Neural progenitor cell (in vitro differentiated cells): ENCODE data around the gene EDRF1. TPM values are rescaled to one million over a fixed set of nuclear protein-coding genes. Genes with fewer than 3 reads are reported as not detected.

ENCODE experiments used
- DNase-seq: peaks from one replicate; pipeline ENCODE4 v3.0.0-alpha.2; 2016; ENCODE audit warnings: low spot score
- H2AFZ ChIP-seq: fragments of 200-600 bp; sonication (generic); replicated peaks from 2 replicates; pipeline ENCODE4 v1.6.1; 2016; ENCODE audit warnings: antibody characterized with exemption
- H3F3A ChIP-seq: fragments of 200-600 bp; sonication (generic); 2 replicates; pipeline ENCODE4 v1.6.1; 2016; ENCODE audit warnings: antibody characterized with exemption, low read depth
- H3K27ac ChIP-seq: fragments of 200-600 bp; sonication (generic); 2 replicates; pipeline ENCODE4 v1.5.1; 2016; ENCODE audit warnings: mild to moderate bottlenecking
- H3K27me3 ChIP-seq: fragments of 200-600 bp; sonication (generic); 2 replicates; pipeline ENCODE4 v1.6.1; 2016; ENCODE audit warnings: mild to moderate bottlenecking, moderate library complexity
- H3K36me3 ChIP-seq: fragments of 200-600 bp; sonication (generic); 2 replicates; pipeline ENCODE4 v1.5.1; 2016
- H3K4me1 ChIP-seq: fragments of 200-600 bp; sonication (generic); 2 replicates; pipeline ENCODE4 v1.6.1; 2016; ENCODE audit warnings: mixed run types
- H3K4me2 ChIP-seq: fragments of 200-600 bp; sonication (generic); 2 replicates; pipeline ENCODE4 v1.6.1; 2016
- H3K4me3 ChIP-seq: fragments of 200-600 bp; sonication (generic); 2 replicates; pipeline ENCODE4 v1.5.1; 2016
- H3K79me2 ChIP-seq: fragments of 200-600 bp; sonication (generic); 2 replicates; pipeline ENCODE4 v1.6.1; 2016; ENCODE audit warnings: low read depth
- H3K9ac ChIP-seq: fragments of 200-600 bp; sonication (generic); 2 replicates; pipeline ENCODE4 v1.6.1; 2016
- H3K9me3 ChIP-seq: fragments of 200-600 bp; sonication (generic); 2 replicates; pipeline ENCODE4 v1.5.1; 2016; ENCODE audit warnings: low read depth
- H4K20me1 ChIP-seq: fragments of 200-600 bp; sonication (generic); 2 replicates; pipeline ENCODE4 v1.6.1; 2016; ENCODE audit warnings: low read depth
- H3K27ac Mint-ChIP-seq: 3 replicates; pipeline ENCODE4 v1.8.0; 2021; ENCODE audit warnings: mixed read lengths
- H3K27me3 Mint-ChIP-seq: 2 replicates; pipeline ENCODE4 v1.8.0; 2022; ENCODE audit warnings: low read depth, mild to moderate bottlenecking, inconsistent platforms, moderate library complexity, mixed read lengths; ENCODE audit not compliant: insufficient read depth
- H3K36me3 Mint-ChIP-seq: 3 replicates; pipeline ENCODE4 v1.8.0; 2021; ENCODE audit warnings: mixed read lengths
- H3K4me1 Mint-ChIP-seq: 3 replicates; pipeline ENCODE4 v1.8.0; 2021; ENCODE audit warnings: mixed read lengths
- H3K4me3 Mint-ChIP-seq: 3 replicates; pipeline ENCODE4 v1.8.0; 2021; ENCODE audit warnings: mild to moderate bottlenecking, moderate library complexity, mixed read lengths
- H3K9me3 Mint-ChIP-seq: 3 replicates; pipeline ENCODE4 v1.8.0; 2020; ENCODE audit warnings: mixed read lengths
- CTCF ChIP-seq: fragments of 200-600 bp; sonication (generic); IDR thresholded peaks from 2 replicates; pipeline ENCODE4 v1.5.1; 2017; ENCODE audit warnings: antibody characterized with exemption, mild to moderate bottlenecking
- EZH2 ChIP-seq: fragments of 200-600 bp; sonication (generic); IDR thresholded peaks from 2 replicates; pipeline ENCODE4 v1.6.1; 2017; ENCODE audit warnings: antibody characterized with exemption, mild to moderate bottlenecking, moderate library complexity
- EZH2phosphoT487 ChIP-seq: fragments of 200-600 bp; sonication (generic); IDR thresholded peaks from 2 replicates; pipeline ENCODE4 v1.6.1; 2017; ENCODE audit warnings: antibody characterized with exemption
- total RNA-seq: library from RNA; depleted of rRNA; stranded (reverse); fragments of >200 nt; gene quantifications from 2 replicates; pipeline ENCODE4 v1.2.3, GENCODE V29; 2015; ENCODE audit warnings: low replicate concordance

EDRF1 gene
- total RNA-seq, 1 donor from 2014 or later: 63.4 TPM

GRCh38 chr10:125689955-125690569, 29.4 kb upstream of the EDRF1 start:
- no peaks in the 10 kb centered on the region for H3K79me2 ChIP-seq
- Mint-ChIP-seq H3K27ac (no peak overlapping the region), H3K4me3 (no peak overlapping the region), H3K27me3 (peaks cover 3% of the 10 kb centered on the region), H3K36me3 (no peaks in the 10 kb centered on the region), H3K9me3 (no peaks in the 10 kb centered on the region), H3K4me1 (peaks cover 13% of the 10 kb centered on the region)
- no peak overlapping the region for H3K9ac ChIP-seq
- no peaks in the 10 kb centered on the region for H3F3A ChIP-seq
- H3K27me3 ChIP-seq: no peaks in the 10 kb centered on the region
- H3K36me3 ChIP-seq: no peaks in the 10 kb centered on the region
- H3K9me3 ChIP-seq: no peaks in the 10 kb centered on the region
- no peaks in the 10 kb centered on the region for H4K20me1 ChIP-seq
- H3K4me1 ChIP-seq: no peaks in the 10 kb centered on the region
- H2AFZ ChIP-seq: no peak overlapping the region
- no peak overlapping the region for H3K4me2 ChIP-seq
- H3K27ac ChIP-seq: no peak overlapping the region
- TF ChIP-seq CTCF (no peak), EZH2 (no peak), EZH2phosphoT487 (no peak)
- no peak for DNase-seq
- no peak overlapping the region for H3K4me3 ChIP-seq

GRCh38 chr10:125691160-125691981, 28.1 kb upstream of the EDRF1 start:
- Histone ChIP-seq H3F3A (no peaks in the 10 kb centered on the region), H3K79me2 (no peaks in the 10 kb centered on the region), H3K36me3 (no peaks in the 10 kb centered on the region), H3K9ac (no peak overlapping the region), H4K20me1 (no peaks in the 10 kb centered on the region), H3K4me3 (no peak overlapping the region), H3K27ac (no peak overlapping the region), H3K27me3 (no peaks in the 10 kb centered on the region), H3K4me1 (no peaks in the 10 kb centered on the region), H3K4me2 (no peak overlapping the region), H2AFZ (no peak overlapping the region), H3K9me3 (no peaks in the 10 kb centered on the region)
- no peak for DNase-seq
- Mint-ChIP-seq H3K4me1 (peaks cover 13% of the 10 kb centered on the region), H3K27me3 (peaks cover 3% of the 10 kb centered on the region), H3K4me3 (no peak overlapping the region), H3K9me3 (no peaks in the 10 kb centered on the region), H3K27ac (no peak overlapping the region), H3K36me3 (no peaks in the 10 kb centered on the region)
- no peak for TF ChIP-seq CTCF
- TF ChIP-seq EZH2phosphoT487: no peak
- no peak for TF ChIP-seq EZH2

- H3K27ac Mint-ChIP-seq: no peak overlapping the region
- Histone ChIP-seq H3K4me2 (no peak overlapping the region), H3F3A (no peaks in the 10 kb centered on the region), H3K27me3 (no peaks in the 10 kb centered on the region), H3K4me3 (no peak overlapping the region), H2AFZ (no peak overlapping the region), H3K79me2 (no peaks in the 10 kb centered on the region), H4K20me1 (no peaks in the 10 kb centered on the region), H3K36me3 (no peaks in the 10 kb centered on the region), H3K9me3 (no peaks in the 10 kb centered on the region), H3K27ac (no peak overlapping the region), H3K4me1 (no peaks in the 10 kb centered on the region), H3K9ac (no peak overlapping the region)
- peaks cover 3% of the 10 kb centered on the region for H3K27me3 Mint-ChIP-seq
- TF ChIP-seq CTCF: no peak
- no peak for TF ChIP-seq EZH2
- TF ChIP-seq EZH2phosphoT487: no peak
- H3K4me3 Mint-ChIP-seq: no peak overlapping the region
- no peak for DNase-seq
- H3K9me3 Mint-ChIP-seq: no peaks in the 10 kb centered on the region
- peaks cover 13% of the 10 kb centered on the region for H3K4me1 Mint-ChIP-seq
- H3K36me3 Mint-ChIP-seq: no peaks in the 10 kb centered on the region
Observed at GRCh38 chr10:125692196-125692595, 27.3 kb upstream of the EDRF1 start.
